Smooth muscle cell (in vitro differentiated cells): Measurements from ENCODE around the gene ADAMTS3. TPM values are rescaled to one million over a fixed set of nuclear protein-coding genes. Genes with fewer than 3 reads are reported as not detected.
"Not testable (repeated sequence)": the region's sequence is repeated elsewhere in the genome, so short reads cannot be mapped to it uniquely, and the experiment has no call there.

Source experiments
- DNase-seq: peaks from one replicate; lab custom pipeline; 2025; ENCODE audit not compliant: unreplicated experiment; lab: John Stamatoyannopoulos, UW
- H2AFZ ChIP-seq: fragments of 200-600 bp; sonication (generic); 2 replicates; pipeline ENCODE4 v1.6.0; 2016; ENCODE audit warnings: antibody characterized with exemption, low read depth, mild to moderate bottlenecking
- H3F3A ChIP-seq: fragments of 200-600 bp; sonication (generic); 2 replicates; pipeline ENCODE4 v1.6.0; 2017; ENCODE audit warnings: antibody characterized with exemption, low read depth
- H3K27ac ChIP-seq: fragments of 200-600 bp; sonication (generic); 2 replicates; pipeline ENCODE4 v1.5.1; 2016; ENCODE audit warnings: low read depth, mild to moderate bottlenecking
- H3K27me3 ChIP-seq: fragments of 200-600 bp; sonication (generic); 2 replicates; pipeline ENCODE4 v1.6.1; 2016; ENCODE audit warnings: low read depth, mild to moderate bottlenecking
- H3K36me3 ChIP-seq: fragments of 200-600 bp; sonication (generic); 2 replicates; pipeline ENCODE4 v1.5.1; 2016; ENCODE audit warnings: low read depth
- H3K4me1 ChIP-seq: fragments of 200-600 bp; sonication (generic); 2 replicates; pipeline ENCODE4 v1.5.1; 2016; ENCODE audit warnings: low read depth
- H3K4me2 ChIP-seq: fragments of 200-600 bp; sonication (generic); 2 replicates; pipeline ENCODE4 v1.6.0; 2016; ENCODE audit warnings: mild to moderate bottlenecking
- H3K4me3 ChIP-seq: fragments of 200-600 bp; sonication (generic); 2 replicates; pipeline ENCODE4 v1.5.1; 2016; ENCODE audit warnings: mild to moderate bottlenecking
- H3K79me2 ChIP-seq: fragments of 200-600 bp; sonication (generic); 2 replicates; pipeline ENCODE4 v1.6.0; 2016; ENCODE audit warnings: low read depth, mild to moderate bottlenecking
- H3K9ac ChIP-seq: fragments of 200-600 bp; sonication (generic); 2 replicates; pipeline ENCODE4 v1.6.0; 2016; ENCODE audit warnings: low read depth
- H3K9me3 ChIP-seq: fragments of 200-600 bp; sonication (generic); replicated peaks from 2 replicates; pipeline ENCODE4 v1.5.1; 2016; ENCODE audit warnings: low read depth
- H4K20me1 ChIP-seq: fragments of 200-600 bp; sonication (generic); 2 replicates; pipeline ENCODE4 v1.6.0; 2016; ENCODE audit warnings: low read depth
- WGBS: methylation state at CpG from one replicate; pipeline ENCODE4 v1.1.7; 2016; ENCODE audit warnings: low lambda C conversion rate; 5-methylcytosine and 5-hydroxymethylcytosine counted together
- polyA plus RNA-seq: library from polyadenylated mRNA; unstranded; fragments of >200 nt; fragmentation: Nextera tagmentation; extraction: Ambion mirVana; gene quantifications from 2 replicates; pipeline ENCODE4 v1.2.1, GENCODE V29; 2016
- total RNA-seq: library from RNA; depleted of rRNA; stranded (reverse); fragments of >200 nt; gene quantifications from 2 replicates; pipeline ENCODE4 v1.2.3, GENCODE V29; 2014
- TF ChIP-seq, protein P1 (sequence below): fragments of 200-600 bp; sonication (generic); IDR thresholded peaks from 2 replicates; pipeline ENCODE4 v1.5.1; 2017; ENCODE audit warnings: borderline replicate concordance, mild to moderate bottlenecking, antibody characterized with exemption; ENCODE audit not compliant: insufficient read depth, poor library complexity, severe bottlenecking

The ADAMTS3 gene
- total and polyA plus RNA-seq, 2 experiments from 2014 or later = 0.15 to 2.2 TPM

DNA sequence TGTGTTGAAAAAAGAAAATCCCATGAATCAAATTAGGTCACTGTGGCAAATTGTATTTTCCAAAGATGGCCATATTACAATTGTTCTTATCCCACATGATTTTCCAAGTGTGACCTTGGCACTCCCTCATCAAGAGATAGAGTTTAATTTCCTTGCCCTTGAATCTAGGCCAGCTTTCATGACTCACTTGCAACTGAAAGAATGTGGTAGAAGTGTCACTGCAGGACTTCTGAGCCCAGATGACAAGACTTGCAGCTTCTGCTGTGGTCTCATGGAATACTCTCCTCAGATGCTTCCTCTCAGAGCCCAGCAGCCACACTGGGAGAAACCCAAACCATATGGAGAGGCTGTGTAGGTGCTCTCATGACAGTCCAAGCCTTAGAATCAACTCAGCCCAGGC is 139.0 kb downstream of the ADAMTS3 start:
- Histone ChIP-seq H3K4me2 (no peak overlapping the region), H3K36me3 (no peaks in the 10 kb centered on the region), H4K20me1 (no peaks in the 10 kb centered on the region), H3K9ac (no peak overlapping the region), H3K4me3 (no peak overlapping the region), H3K79me2 (no peaks in the 10 kb centered on the region), H3K27ac (no peak overlapping the region), H3K9me3 (no peaks in the 10 kb centered on the region), H3K27me3 (no peaks in the 10 kb centered on the region), H2AFZ (no peak overlapping the region), H3F3A (no peaks in the 10 kb centered on the region), H3K4me1 (no peaks in the 10 kb centered on the region)
- TF ChIP-seq, protein P1, sequence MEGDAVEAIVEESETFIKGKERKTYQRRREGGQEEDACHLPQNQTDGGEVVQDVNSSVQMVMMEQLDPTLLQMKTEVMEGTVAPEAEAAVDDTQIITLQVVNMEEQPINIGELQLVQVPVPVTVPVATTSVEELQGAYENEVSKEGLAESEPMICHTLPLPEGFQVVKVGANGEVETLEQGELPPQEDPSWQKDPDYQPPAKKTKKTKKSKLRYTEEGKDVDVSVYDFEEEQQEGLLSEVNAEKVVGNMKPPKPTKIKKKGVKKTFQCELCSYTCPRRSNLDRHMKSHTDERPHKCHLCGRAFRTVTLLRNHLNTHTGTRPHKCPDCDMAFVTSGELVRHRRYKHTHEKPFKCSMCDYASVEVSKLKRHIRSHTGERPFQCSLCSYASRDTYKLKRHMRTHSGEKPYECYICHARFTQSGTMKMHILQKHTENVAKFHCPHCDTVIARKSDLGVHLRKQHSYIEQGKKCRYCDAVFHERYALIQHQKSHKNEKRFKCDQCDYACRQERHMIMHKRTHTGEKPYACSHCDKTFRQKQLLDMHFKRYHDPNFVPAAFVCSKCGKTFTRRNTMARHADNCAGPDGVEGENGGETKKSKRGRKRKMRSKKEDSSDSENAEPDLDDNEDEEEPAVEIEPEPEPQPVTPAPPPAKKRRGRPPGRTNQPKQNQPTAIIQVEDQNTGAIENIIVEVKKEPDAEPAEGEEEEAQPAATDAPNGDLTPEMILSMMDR = no peak
- no peak for DNase-seq

DNA sequence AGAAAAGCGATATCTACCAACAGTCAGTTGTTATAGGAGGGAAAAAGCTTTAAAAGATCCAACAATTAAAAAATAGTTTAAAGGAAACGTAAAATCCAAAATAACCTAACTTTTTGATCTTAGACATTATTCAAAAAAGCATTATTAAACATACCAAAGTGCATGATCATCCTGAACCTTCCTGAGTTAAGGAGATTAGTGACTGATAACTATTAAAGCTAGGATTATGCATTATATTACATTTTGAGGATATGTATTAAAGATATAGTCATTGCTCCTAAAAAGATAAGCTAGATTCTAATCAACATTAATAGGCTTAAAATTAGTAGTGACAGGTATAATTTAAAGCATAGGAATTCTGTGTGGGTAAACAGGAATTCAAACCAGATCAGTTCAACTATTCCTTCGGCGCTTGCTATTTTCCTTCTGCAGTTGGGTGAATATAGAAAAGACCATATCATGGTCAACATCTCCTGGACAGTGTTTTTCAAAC is 139.6 kb downstream of the ADAMTS3 start:
- H3K27ac ChIP-seq = no peak overlapping the region
- no peaks in the 10 kb centered on the region for H3K79me2 ChIP-seq
- H3K27me3 ChIP-seq = no peaks in the 10 kb centered on the region
- H3K4me1 ChIP-seq = no peaks in the 10 kb centered on the region
- no peak overlapping the region for H3K4me3 ChIP-seq
- H3K9ac ChIP-seq = no peak overlapping the region
- no peaks in the 10 kb centered on the region for H3K9me3 ChIP-seq
- H3K36me3 ChIP-seq = no peaks in the 10 kb centered on the region
- DNase-seq = no peak
- WGBS = 95% methylated on average over 4 of the region's 4 CpGs
- no peaks in the 10 kb centered on the region for H4K20me1 ChIP-seq
- no peak overlapping the region for H3K4me2 ChIP-seq
- H2AFZ ChIP-seq = no peak overlapping the region
- no peaks in the 10 kb centered on the region for H3F3A ChIP-seq
- TF ChIP-seq, protein P1 = no peak

DNA sequence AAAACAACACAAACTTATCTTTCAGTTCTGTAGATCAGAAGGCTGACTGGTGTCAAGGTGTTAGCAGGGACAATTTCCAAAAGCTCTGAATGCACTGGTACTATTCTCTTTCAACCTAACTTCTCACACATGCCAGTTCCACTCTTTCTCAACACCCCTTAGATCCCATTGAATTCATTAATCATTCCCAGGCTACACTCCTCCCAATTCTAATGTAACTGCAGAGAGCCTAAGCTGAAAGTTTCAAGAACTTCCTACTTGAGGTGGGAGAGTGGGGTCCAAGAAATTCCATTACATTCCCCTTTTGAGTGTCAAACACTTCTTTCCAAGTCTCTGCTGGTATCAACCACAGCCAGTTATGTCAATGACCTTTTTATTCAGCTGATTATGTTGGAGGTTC is 142.0 kb downstream of the ADAMTS3 start:
- Histone ChIP-seq H3K9me3 (no peaks in the 10 kb centered on the region), H3K4me1 (no peaks in the 10 kb centered on the region), H3K4me2 (no peak overlapping the region), H3F3A (no peaks in the 10 kb centered on the region), H3K9ac (no peak overlapping the region), H4K20me1 (no peaks in the 10 kb centered on the region), H3K27ac (no peak overlapping the region), H3K4me3 (no peak overlapping the region), H3K79me2 (no peaks in the 10 kb centered on the region), H3K36me3 (no peaks in the 10 kb centered on the region), H3K27me3 (no peaks in the 10 kb centered on the region), H2AFZ (no peak overlapping the region)
- TF ChIP-seq, protein P1 = no peak
- no peak for DNase-seq

DNA sequence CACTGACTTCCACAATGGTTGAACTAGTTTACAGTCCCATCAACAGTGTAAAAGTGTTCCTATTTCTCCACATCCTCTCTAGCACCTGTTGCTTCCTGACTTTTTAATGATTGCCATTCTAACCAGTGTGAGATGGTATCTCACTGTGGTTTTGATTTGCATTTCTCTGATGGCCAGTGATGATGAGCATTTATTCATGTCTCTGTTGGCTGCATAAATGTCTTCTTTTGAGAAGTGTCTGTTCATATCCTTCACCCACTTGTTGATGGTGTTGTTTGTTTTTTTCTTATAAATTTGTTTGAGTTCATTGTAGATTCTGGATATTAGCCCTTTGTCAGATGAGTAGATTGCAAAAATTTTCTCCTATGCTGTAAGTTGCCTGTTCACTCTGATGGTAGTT is 143.1 kb downstream of the ADAMTS3 start:
- not testable (repeated sequence) for H3K36me3 ChIP-seq

More for the DNA sequence above, 143.1 kb downstream of the ADAMTS3 start:
- not testable (repeated sequence) for H3K4me3 ChIP-seq, H3K79me2 ChIP-seq, H3F3A ChIP-seq, H3K4me1 ChIP-seq, H3K9me3 ChIP-seq, H2AFZ ChIP-seq, H4K20me1 ChIP-seq, H3K4me2 ChIP-seq, DNase-seq, H3K9ac ChIP-seq, H3K27me3 ChIP-seq, H3K27ac ChIP-seq
